Parathyroid adenoma (tissue), 2 donors: ENCODE data around the gene BCDIN3D.

Experiments
- H2AFZ ChIP-seq: fragments of 300-600 bp; sonication (generic); one replicate; pipeline ENCODE4 v1.7.0; 2017; ENCODE audit warnings: antibody characterized with exemption, mild to moderate bottlenecking
- H3K27ac ChIP-seq: fragments of 300-600 bp; sonication (generic); one replicate; pipeline ENCODE4 v1.7.0; 2017
- H3K27me3 ChIP-seq: fragments of 300-600 bp; sonication (generic); one replicate; pipeline ENCODE4 v1.7.0; 2017; ENCODE audit warnings: low read length; ENCODE audit not compliant: control insufficient read depth, insufficient read depth
- H3K36me3 ChIP-seq: fragments of 300-600 bp; sonication (generic); one replicate; pipeline ENCODE4 v1.7.0; 2017; ENCODE audit warnings: low read length; ENCODE audit not compliant: control insufficient read depth, insufficient read depth
- H3K4me1 ChIP-seq: fragments of 300-600 bp; sonication (generic); one replicate; pipeline ENCODE4 v1.7.0; 2017; ENCODE audit warnings: control low read depth
- H3K4me2 ChIP-seq: fragments of 300-600 bp; sonication (generic); one replicate; pipeline ENCODE4 v1.7.0; 2017; ENCODE audit warnings: low read length
- H3K4me3 ChIP-seq: fragments of 300-600 bp; sonication (generic); one replicate; pipeline ENCODE4 v1.7.0; 2017; ENCODE audit warnings: low read depth, low read length
- H3K79me2 ChIP-seq: fragments of 300-600 bp; sonication (generic); one replicate; pipeline ENCODE4 v1.7.0; 2017; ENCODE audit warnings: control low read depth
- H3K9ac ChIP-seq: fragments of 300-600 bp; sonication (generic); one replicate; pipeline ENCODE4 v1.7.0; 2017; ENCODE audit warnings: mild to moderate bottlenecking
- H3K9me3 ChIP-seq: fragments of 300-600 bp; sonication (generic); one replicate; pipeline ENCODE4 v1.7.0; 2017; ENCODE audit warnings: low read length; ENCODE audit not compliant: control insufficient read depth
- TF ChIP-seq, protein P1 (sequence below): fragments of 300-600 bp; sonication (generic); IDR thresholded peaks from one replicate; pipeline ENCODE4 v1.7.0; 2017; ENCODE audit warnings: antibody characterized with exemption, mild to moderate bottlenecking
- donor health status: primary hyperparathyroidism.

The BCDIN3D gene

DNA sequence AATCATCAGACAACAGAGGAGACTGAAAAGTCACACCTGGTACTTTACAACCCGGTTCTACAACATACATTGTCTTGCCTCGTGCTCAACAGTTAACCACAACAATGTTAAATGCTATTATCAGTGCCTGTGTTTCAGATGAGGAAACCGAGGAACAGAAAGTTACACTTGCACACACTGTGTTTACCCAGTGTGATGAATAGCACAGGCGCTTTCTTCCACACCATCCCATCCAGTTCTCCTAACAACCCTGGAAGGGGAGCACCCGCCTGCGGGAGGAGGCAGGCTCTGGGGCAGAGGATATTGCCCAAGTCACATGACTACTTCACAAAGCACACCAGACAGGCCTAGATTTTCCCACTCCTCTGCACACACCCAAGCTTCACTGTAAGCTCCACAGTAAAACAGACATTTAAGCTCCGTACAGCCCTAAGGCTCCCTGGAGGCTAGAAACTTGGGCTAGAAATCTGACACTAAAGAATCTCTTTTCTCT lies 36.5 kb downstream of the BCDIN3D start:
- Histone ChIP-seq H3K27me3 (no peaks in the 10 kb centered on the region), H2AFZ (no peak overlapping the region), H3K36me3 (no peaks in the 10 kb centered on the region), H3K9ac (no peak overlapping the region), H3K4me2 (no peak overlapping the region), H3K4me1 (no peaks in the 10 kb centered on the region), H3K27ac (no peak overlapping the region), H3K9me3 (no peaks in the 10 kb centered on the region), H3K79me2 (peaks cover 14% of the 10 kb centered on the region), H3K4me3 (no peak overlapping the region)
- TF ChIP-seq, protein P1, sequence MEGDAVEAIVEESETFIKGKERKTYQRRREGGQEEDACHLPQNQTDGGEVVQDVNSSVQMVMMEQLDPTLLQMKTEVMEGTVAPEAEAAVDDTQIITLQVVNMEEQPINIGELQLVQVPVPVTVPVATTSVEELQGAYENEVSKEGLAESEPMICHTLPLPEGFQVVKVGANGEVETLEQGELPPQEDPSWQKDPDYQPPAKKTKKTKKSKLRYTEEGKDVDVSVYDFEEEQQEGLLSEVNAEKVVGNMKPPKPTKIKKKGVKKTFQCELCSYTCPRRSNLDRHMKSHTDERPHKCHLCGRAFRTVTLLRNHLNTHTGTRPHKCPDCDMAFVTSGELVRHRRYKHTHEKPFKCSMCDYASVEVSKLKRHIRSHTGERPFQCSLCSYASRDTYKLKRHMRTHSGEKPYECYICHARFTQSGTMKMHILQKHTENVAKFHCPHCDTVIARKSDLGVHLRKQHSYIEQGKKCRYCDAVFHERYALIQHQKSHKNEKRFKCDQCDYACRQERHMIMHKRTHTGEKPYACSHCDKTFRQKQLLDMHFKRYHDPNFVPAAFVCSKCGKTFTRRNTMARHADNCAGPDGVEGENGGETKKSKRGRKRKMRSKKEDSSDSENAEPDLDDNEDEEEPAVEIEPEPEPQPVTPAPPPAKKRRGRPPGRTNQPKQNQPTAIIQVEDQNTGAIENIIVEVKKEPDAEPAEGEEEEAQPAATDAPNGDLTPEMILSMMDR: no peak

DNA sequence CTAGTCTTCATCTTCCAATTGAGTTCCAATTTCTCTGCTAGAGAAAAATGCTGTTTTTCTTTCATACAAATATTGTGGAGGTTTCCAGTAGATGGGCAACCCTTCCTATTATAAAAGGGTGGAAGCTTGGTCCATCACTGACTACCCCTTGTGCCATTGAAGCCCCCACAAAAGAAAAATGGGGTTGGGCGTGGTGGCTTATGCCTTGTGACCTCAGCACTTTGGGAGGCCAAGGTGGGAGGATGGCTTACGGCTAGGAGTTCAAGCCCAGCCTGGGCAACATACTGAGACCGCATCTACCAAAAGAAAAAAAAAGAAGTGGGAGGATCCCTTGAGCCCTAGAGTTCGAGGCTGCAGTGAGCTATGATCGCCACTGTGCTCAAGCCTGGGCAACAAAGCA lies 37.5 kb downstream of the BCDIN3D start:
- Histone ChIP-seq H3K4me1 (no peaks in the 10 kb centered on the region), H3K36me3 (no peaks in the 10 kb centered on the region), H2AFZ (no peak overlapping the region), H3K9ac (no peak overlapping the region), H3K4me3 (no peak overlapping the region), H3K27me3 (no peaks in the 10 kb centered on the region), H3K79me2 (peaks cover 10% of the 10 kb centered on the region), H3K4me2 (no peak overlapping the region), H3K9me3 (no peaks in the 10 kb centered on the region), H3K27ac (no peak overlapping the region)
- TF ChIP-seq, protein P1: no peak

DNA sequence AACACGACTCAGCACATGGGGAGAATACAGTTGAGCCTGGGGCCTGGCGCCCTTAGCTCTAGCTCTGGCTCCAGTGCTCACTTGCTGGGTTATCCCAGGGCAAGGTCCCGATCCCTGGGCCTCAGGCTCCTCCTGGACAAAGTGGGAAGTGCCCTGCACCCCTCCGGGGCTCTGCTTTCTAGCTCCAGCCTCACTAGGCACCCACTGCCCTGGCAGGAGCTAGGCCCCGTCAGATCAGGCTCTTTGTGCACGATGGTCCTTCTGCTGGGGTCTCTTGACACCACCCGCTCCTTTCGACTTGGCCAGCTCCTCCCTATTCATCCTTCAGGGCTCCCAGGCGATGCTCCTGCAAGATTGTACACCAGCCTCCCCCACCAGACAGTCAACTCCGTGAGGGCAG lies 38.1 kb downstream of the BCDIN3D start:
- Histone ChIP-seq H3K27me3 (no peaks in the 10 kb centered on the region), H3K4me3 (no peak overlapping the region), H3K36me3 (no peaks in the 10 kb centered on the region), H3K79me2 (peaks cover 10% of the 10 kb centered on the region), H3K4me2 (no peak overlapping the region), H2AFZ (no peak overlapping the region), H3K27ac (no peak overlapping the region), H3K9me3 (no peaks in the 10 kb centered on the region), H3K9ac (no peak overlapping the region), H3K4me1 (no peaks in the 10 kb centered on the region)
- TF ChIP-seq, protein P1: no peak

DNA sequence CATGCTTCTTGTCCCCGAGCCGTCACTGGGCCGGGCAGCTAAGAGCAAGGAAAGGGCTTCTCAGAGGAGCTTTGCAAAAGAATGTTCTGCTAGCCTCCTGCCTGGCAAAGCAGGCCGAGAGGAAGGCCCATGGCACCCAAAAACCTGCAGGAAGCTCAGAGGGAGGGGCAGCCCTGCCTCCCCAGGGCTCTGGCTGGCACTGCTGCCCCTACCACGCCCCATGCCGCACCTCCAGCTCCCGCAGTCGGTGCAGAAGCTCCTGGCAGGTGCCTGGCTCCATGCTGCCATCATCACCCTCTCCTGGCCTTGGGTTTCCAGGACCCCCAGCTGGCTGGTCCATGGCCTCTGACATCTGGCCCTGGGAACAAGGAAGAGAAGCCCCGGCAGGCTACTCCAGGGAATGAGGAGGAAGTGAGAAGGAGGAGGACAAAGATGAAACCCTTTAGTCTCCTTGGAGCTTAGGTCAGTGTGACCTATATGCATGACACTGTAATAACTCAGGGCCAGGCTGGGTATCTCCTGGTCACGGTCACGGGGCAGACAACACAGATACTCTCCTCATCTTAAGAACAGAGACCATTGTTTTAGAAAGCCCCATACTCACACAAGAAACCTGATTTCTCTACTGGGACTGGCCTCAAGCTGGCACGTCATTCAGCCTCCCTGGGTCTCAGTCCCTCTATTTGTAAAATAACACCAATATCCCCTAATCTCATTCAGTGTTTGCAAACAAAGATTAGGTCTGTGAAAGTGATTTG lies 39.0 kb downstream of the BCDIN3D start:
- no peaks in the 10 kb centered on the region for H3K36me3 ChIP-seq
- no peaks in the 10 kb centered on the region for H3K27me3 ChIP-seq
- H3K9ac ChIP-seq: no peak overlapping the region
- H2AFZ ChIP-seq: no peak overlapping the region
- no peak overlapping the region for H3K4me3 ChIP-seq
- H3K9me3 ChIP-seq: no peaks in the 10 kb centered on the region
- TF ChIP-seq, protein P1: no peak
- H3K79me2 ChIP-seq: peaks cover 7% of the 10 kb centered on the region
- H3K4me1 ChIP-seq: no peaks in the 10 kb centered on the region
- no peak overlapping the region for H3K4me2 ChIP-seq
- no peak overlapping the region for H3K27ac ChIP-seq
